Glomerular visceral epithelial cell (primary cell): ENCODE data around the gene ZBTB40.

Experiments
- DNase-seq: peaks from one replicate; pipeline ENCODE4 v3.0.0-alpha.2; 2016; ENCODE audit errors: extremely low spot score

The ZBTB40 gene

DNA sequence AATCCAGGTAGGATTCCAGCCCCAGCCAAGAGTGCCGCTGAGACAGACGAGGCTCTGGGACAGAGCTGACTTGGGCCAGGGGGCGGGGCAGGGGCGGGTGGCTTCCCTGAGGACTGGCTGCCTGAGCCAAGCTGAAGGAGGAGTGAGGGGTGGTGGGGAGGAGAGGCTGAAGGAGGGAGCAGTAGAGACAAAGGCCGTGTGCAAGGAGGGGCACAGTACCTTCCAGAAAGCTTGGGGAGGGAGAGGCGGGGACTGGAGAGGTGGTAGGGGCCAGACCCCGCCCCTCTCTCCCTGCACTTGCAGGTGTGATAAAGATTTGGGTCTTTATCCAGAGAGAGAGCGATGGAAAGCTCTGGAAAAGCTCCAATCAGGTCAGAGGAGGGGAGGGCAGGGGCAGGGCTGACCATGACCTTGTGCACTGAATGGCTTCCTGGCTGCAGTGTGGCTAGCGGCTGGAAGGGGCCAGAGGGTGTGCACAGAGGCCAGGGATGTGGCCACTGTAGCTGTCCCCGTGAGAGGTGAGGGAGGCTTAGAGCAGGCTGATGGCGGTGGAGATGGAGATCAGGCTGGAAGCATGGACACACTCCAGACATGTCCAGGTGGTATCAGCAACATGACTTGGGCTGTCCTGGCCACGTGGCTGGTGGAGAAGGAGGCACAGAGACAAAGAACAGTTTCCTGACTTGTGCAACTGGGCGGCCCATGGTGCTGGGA lies 104.9 kb downstream of the ZBTB40 start:
- DNase-seq = no peak

- no peak for DNase-seq
Measured at GRCh38 chr1:22557341-22557950, 105.8 kb downstream of the ZBTB40 start.

- DNase-seq = no peak
Measured at GRCh38 chr1:22562584-22563583, 111.2 kb downstream of the ZBTB40 start, which contains the start of gene EPHA8. Gene EPHA8, plus strand, starts transcription at chr1:22563489. Its CDS starts 147 bp downstream, at chr1:22563636.

- no peak for DNase-seq
Measured at GRCh38 chr1:22563671-22564602, 112.3 kb downstream of the ZBTB40 start.

- no peak for DNase-seq
Measured at GRCh38 chr1:22566161-22566560, 114.5 kb downstream of the ZBTB40 start.

GRCh38 chr1:22567197-22567596 lies 115.5 kb downstream of the ZBTB40 start:
- DNase-seq = no peak

- no peak for DNase-seq
Measured at GRCh38 chr1:22567994-22568393, 116.3 kb downstream of the ZBTB40 start.

GRCh38 chr1:22569269-22569668 lies 117.6 kb downstream of the ZBTB40 start:
- DNase-seq = no peak

GRCh38 chr1:22570140-22570909 lies 118.7 kb downstream of the ZBTB40 start:
- DNase-seq = no peak

DNA sequence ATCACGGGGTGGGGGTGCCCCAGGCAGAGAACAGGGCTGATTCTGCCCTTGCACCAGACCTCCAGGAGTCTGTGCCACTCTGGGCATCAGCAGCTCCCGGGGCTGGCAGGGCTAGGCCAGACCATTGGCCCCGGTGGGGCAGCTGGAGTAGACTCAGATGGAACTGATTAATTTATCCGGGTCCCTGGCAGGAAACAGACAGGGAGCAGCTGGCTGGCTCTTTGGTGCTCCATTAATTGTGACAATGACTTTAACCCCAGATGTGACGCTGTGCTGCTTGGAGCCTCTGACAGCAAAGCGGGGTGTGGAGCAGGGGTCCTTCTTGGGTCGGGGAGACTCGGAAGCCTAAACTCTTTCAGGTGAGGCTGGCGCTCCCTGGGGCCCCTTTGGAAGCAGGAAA lies 121.2 kb downstream of the ZBTB40 start:
- no peak for DNase-seq

GRCh38 chr1:22573237-22573636 lies 121.6 kb downstream of the ZBTB40 start:
- DNase-seq = no peak

GRCh38 chr1:22575532-22576149 lies 124.0 kb downstream of the ZBTB40 start:
- no peak for DNase-seq

GRCh38 chr1:22576150-22576544 lies 124.5 kb downstream of the ZBTB40 start:
- no peak for DNase-seq

- no peak for DNase-seq
Measured at GRCh38 chr1:22576617-22577016, 125.0 kb downstream of the ZBTB40 start.

DNA sequence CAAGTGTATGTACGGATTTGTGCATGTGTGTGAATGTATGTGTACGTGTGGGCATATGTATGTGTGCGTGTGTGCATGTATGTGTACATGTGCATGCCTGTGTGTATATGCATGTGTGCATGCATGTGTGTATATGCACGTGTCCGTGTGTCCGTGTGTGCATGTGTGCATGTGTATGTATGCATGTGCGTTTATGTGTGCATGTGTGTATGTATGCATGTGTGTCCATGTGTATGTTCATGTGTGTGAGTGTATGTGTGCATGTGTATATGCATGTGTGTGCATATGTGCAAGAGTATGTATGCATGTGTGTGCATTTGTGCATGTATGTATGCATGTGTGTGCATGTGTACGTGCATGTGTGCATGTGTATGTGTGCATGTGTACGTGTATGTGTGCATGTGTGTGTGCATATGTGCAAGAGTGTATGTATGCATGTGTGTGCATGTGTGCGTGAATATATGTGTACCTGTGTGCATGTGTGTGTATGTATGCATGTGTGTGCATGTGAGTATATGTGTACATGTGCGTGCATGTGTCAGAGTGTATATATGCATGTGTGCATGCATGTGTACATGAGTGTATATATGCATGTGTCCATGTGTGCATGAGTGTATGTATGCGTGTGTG lies 127.2 kb downstream of the ZBTB40 start:
- no peak for DNase-seq

GRCh38 chr1:22579541-22580155 lies 128.0 kb downstream of the ZBTB40 start:
- no peak for DNase-seq
